GM10248 (cell line): Measurements from ENCODE around the gene CNNM1.

Source experiments
- CTCF ChIA-PET: fragments of 300-600 bp; sonication (Branson Sonifier 250); formaldehyde crosslinking; extraction: SDS; loops from one replicate; lab custom pipeline; 2021; ENCODE audit warnings: antibody characterized with exemption; lab: Yijun Ruan, JAX
- POLR2A ChIA-PET: fragments of 350-650 bp; sonication (Branson Sonifier 250); formaldehyde crosslinking; extraction: SDS; loops from one replicate; lab custom pipeline; 2020; ENCODE audit warnings: antibody characterized with exemption; lab: Yijun Ruan, JAX
- DNase-seq: peaks from one replicate; pipeline ENCODE4 v3.0.0; 2012; ENCODE audit errors: extremely low spot score
- TF ChIP-seq, protein P1 (sequence below): IDR thresholded peaks from 2 replicates; pipeline ENCODE4 v1.5.1; 2012; ENCODE audit warnings: mild to moderate bottlenecking, low read depth; ENCODE audit errors: extremely low read depth, missing control alignments, control extremely low read depth

Gene CNNM1

DNA sequence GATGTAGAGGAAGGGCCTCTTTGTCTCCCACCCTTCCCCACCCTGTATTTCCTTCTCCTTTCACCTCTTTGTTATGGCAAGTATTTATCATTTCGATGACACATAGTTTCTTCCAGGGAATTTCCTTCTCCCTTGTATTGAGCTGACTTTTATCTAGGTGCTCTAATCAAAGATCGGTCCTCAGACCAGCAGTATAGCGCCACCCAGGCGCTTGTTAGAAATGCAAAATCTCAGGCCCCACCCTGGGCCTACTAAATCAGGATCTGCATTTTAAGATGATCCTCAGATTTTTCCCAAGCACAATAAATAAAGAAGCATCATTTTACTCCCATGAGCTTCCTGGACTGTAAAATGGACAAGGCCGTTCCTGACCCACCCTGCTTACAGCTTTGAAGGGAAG is 113.2 kb downstream of the CNNM1 start:
- TF ChIP-seq, protein P1, sequence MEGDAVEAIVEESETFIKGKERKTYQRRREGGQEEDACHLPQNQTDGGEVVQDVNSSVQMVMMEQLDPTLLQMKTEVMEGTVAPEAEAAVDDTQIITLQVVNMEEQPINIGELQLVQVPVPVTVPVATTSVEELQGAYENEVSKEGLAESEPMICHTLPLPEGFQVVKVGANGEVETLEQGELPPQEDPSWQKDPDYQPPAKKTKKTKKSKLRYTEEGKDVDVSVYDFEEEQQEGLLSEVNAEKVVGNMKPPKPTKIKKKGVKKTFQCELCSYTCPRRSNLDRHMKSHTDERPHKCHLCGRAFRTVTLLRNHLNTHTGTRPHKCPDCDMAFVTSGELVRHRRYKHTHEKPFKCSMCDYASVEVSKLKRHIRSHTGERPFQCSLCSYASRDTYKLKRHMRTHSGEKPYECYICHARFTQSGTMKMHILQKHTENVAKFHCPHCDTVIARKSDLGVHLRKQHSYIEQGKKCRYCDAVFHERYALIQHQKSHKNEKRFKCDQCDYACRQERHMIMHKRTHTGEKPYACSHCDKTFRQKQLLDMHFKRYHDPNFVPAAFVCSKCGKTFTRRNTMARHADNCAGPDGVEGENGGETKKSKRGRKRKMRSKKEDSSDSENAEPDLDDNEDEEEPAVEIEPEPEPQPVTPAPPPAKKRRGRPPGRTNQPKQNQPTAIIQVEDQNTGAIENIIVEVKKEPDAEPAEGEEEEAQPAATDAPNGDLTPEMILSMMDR = no peak
- DNase-seq = no peak
- ChIA-PET POLR2A (interaction anchor here (0.9 kb wide), 1 partner anchor 12 kb away, joined by 8 read pairs; no protein-coding TSS in a partner anchor), CTCF (interaction anchor here (0.8 kb wide), 1 partner anchor 269 kb away, joined by 3 read pairs; no protein-coding TSS in a partner anchor)

DNA sequence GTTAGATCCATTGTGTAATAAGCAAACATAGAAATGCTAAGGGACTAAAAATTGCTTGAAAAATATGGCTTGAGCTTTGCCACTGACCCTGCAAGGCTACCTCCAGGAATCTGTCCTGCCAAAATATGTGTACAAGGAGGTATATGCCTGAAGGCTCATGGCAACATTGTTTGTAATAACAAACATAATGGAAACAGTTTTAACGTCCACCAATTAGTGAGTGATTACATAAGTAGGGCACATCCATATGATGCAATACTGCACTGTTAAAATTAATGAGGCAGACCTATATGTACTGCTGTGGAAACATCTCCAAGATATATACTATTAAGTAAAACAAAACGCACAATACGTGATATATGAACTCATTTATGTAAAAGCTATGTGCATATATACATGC is 114.3 kb downstream of the CNNM1 start:
- POLR2A ChIA-PET = no interaction called here
- CTCF ChIA-PET = interaction anchor here (1.3 to 5.7 kb wide), 2 partner anchors 8 to 13 kb away, joined by 3 to 34 read pairs; partner anchors contain the start of gene GOT1
- no peak for DNase-seq
- TF ChIP-seq, protein P1 = no peak
